Tibial nerve (tissue), 3 donors: ENCODE data around the gene SLC36A3.

Experiments used
- CTCF ChIP-seq, 5 experiments: fragments of 200-600 bp in 3 of 5; fragments of 450-650 bp in 2 of 5; sonication (generic) in 3 of 5; IDR thresholded peaks; one replicate each; pipeline ENCODE4 v1.5.1; 2016 to 2019; ENCODE audit warnings: antibody characterized with exemption in 5 of 5, mild to moderate bottlenecking in 3 of 5, moderate library complexity in 2 of 5
- POLR2A ChIP-seq, 2 donors: fragments of 450-650 bp; IDR thresholded peaks; one replicate each; pipeline ENCODE4 v1.6.1; 2017; ENCODE audit warnings: antibody characterized with exemption in 2 of 2, mild to moderate bottlenecking in 2 of 2, moderate library complexity in 2 of 2

GRCh38 chr5:151251621-151252020, 51.9 kb downstream of the SLC36A3 start:
- TF ChIP-seq CTCF (IDR thresholded peaks at IDR 0.05) (no peak), POLR2A (IDR thresholded peaks at IDR 0.05) (no peak)
